OCI-LY7 (cell line): Measurements from ENCODE around the gene NIBAN1. TPM values are rescaled to one million over a fixed set of nuclear protein-coding genes. Genes with fewer than 3 reads are reported as not detected.

Experiments used
- BruUV-seq: library from RNA; stranded (reverse); fragments of 400-500 nt; replicated peaks from 2 replicates; lab custom pipeline; 2021; lab: Mats Ljungman, UMichigan
- CTCF ChIA-PET: fragments of 300-600 bp; sonication (Branson Sonifier 250); formaldehyde crosslinking; loops from one replicate; lab custom pipeline; 2022; ENCODE audit warnings: antibody characterized with exemption; ENCODE audit not compliant: unreplicated experiment; lab: Charles Lee
- POLR2A ChIA-PET: fragments of 300-600 bp; sonication (Branson Sonifier 250); formaldehyde crosslinking; loops from one replicate; lab custom pipeline; 2022; ENCODE audit warnings: antibody characterized with exemption; lab: Charles Lee
- DNase-seq: peaks from one replicate; pipeline ENCODE4 v3.0.0-alpha.2; 2015; ENCODE audit warnings: low spot score
- H2AFZ ChIP-seq: fragments of 200-600 bp; sonication (generic), shearing (Covaris generic); 2 replicates; pipeline ENCODE4 v1.6.1; 2014; ENCODE audit warnings: mild to moderate bottlenecking, antibody characterized with exemption, low read length, moderate library complexity
- H3K27ac ChIP-seq: fragments of 200-600 bp; sonication (generic); 2 replicates; pipeline ENCODE4 v1.5.1; 2014; ENCODE audit warnings: mixed run types, low read depth, mild to moderate bottlenecking, moderate library complexity, low read length, inconsistent platforms; ENCODE audit not compliant: poor library complexity, severe bottlenecking
- H3K36me3 ChIP-seq: fragments of 200-600 bp; sonication (generic); 2 replicates; pipeline ENCODE4 v1.6.1; 2014; ENCODE audit warnings: mild to moderate bottlenecking, antibody characterized with exemption, low read length, moderate library complexity, mixed read lengths; ENCODE audit not compliant: insufficient read depth
- H3K4me1 ChIP-seq: fragments of 200-600 bp; sonication (generic); 2 replicates; pipeline ENCODE4 v1.5.1; 2014; ENCODE audit warnings: mild to moderate bottlenecking, low read length; ENCODE audit not compliant: insufficient read depth, poor library complexity, severe bottlenecking
- H3K4me2 ChIP-seq: fragments of 200-600 bp; sonication (generic); 2 replicates; pipeline ENCODE4 v1.6.1; 2014; ENCODE audit warnings: mild to moderate bottlenecking, low read length
- H3K4me3 ChIP-seq: fragments of 200-600 bp; sonication (generic); 2 replicates; pipeline ENCODE4 v1.5.1; 2014; ENCODE audit warnings: mild to moderate bottlenecking, low read depth, low read length; ENCODE audit not compliant: poor library complexity, severe bottlenecking
- H3K79me2 ChIP-seq: fragments of 200-600 bp; sonication (generic); 2 replicates; pipeline ENCODE4 v1.6.1; 2016; ENCODE audit warnings: low read depth, mild to moderate bottlenecking, low read length, moderate library complexity, mixed read lengths; ENCODE audit not compliant: insufficient read depth
- H3K9me2 ChIP-seq: fragments of 200-600 bp; sonication (generic); 2 replicates; pipeline ENCODE4 v1.6.1; 2016; ENCODE audit warnings: mild to moderate bottlenecking, low read length, mixed read lengths; ENCODE audit not compliant: insufficient read depth
- H3K9me3 ChIP-seq: fragments of 200-600 bp; sonication (generic); 2 replicates; pipeline ENCODE4 v1.6.1; 2014; ENCODE audit warnings: mild to moderate bottlenecking, mixed run types, low read length, mixed read lengths
- H4K20me1 ChIP-seq: fragments of 200-600 bp; sonication (generic); 2 replicates; pipeline ENCODE4 v1.6.1; 2014; ENCODE audit warnings: mild to moderate bottlenecking, antibody characterized with exemption, low read length, moderate library complexity, mixed read lengths; ENCODE audit not compliant: insufficient read depth
- EZH2phosphoT487 ChIP-seq: fragments of 200-600 bp; sonication (generic); IDR thresholded peaks from 2 replicates; pipeline ENCODE4 v1.6.1; 2018; ENCODE audit warnings: low read depth, borderline replicate concordance, mild to moderate bottlenecking, mixed run types, antibody characterized with exemption, low read length, moderate library complexity, mixed read lengths
- intact Hi-C: fragments of 100-400 bp; cut with micrococcal nuclease; formaldehyde crosslinking; loops from one replicate; pipeline ENCODE4 v1.10.0; 2022; ENCODE audit not compliant: unreplicated experiment
- total RNA-seq, 2 experiments: library from RNA; depleted of rRNA in 1 of 2; stranded (reverse); fragments of >200 nt in 1 of 2; shearing (Covaris generic) in 1 of 2; gene quantifications; 2 replicates each; pipeline ENCODE4 v1.2.3, GENCODE V29; 2014 to 2022
- TF ChIP-seq, protein P1 (sequence below): fragments of 200-600 bp; sonication (generic); conservative IDR thresholded peaks from 2 replicates; pipeline ENCODE4 v1.5.1; 2014; ENCODE audit warnings: mild to moderate bottlenecking, antibody characterized with exemption, low read length, moderate library complexity, mixed read lengths

The NIBAN1 gene
- total RNA-seq, 2 experiments from 2014 or later, result not detected

GRCh38 chr1:184994301-184994700 lies 20.0 kb upstream of the NIBAN1 start:
- Histone ChIP-seq H3K9me3 (no peaks in the 10 kb centered on the region), H2AFZ (no peak overlapping the region), H3K79me2 (no peaks in the 10 kb centered on the region), H3K36me3 (no peaks in the 10 kb centered on the region), H3K4me3 (no peak overlapping the region), H3K4me1 (no peaks in the 10 kb centered on the region), H3K4me2 (no peak overlapping the region), H3K27ac (no peak overlapping the region), H4K20me1 (no peaks in the 10 kb centered on the region), H3K9me2 (no peaks in the 10 kb centered on the region)
- POLR2A ChIA-PET, result no interaction called here
- TF ChIP-seq EZH2phosphoT487, result no peak
- TF ChIP-seq, protein P1, sequence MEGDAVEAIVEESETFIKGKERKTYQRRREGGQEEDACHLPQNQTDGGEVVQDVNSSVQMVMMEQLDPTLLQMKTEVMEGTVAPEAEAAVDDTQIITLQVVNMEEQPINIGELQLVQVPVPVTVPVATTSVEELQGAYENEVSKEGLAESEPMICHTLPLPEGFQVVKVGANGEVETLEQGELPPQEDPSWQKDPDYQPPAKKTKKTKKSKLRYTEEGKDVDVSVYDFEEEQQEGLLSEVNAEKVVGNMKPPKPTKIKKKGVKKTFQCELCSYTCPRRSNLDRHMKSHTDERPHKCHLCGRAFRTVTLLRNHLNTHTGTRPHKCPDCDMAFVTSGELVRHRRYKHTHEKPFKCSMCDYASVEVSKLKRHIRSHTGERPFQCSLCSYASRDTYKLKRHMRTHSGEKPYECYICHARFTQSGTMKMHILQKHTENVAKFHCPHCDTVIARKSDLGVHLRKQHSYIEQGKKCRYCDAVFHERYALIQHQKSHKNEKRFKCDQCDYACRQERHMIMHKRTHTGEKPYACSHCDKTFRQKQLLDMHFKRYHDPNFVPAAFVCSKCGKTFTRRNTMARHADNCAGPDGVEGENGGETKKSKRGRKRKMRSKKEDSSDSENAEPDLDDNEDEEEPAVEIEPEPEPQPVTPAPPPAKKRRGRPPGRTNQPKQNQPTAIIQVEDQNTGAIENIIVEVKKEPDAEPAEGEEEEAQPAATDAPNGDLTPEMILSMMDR, result no peak
- CTCF ChIA-PET, result no interaction called here
- no peak for DNase-seq
- intact Hi-C loops, result no loop called here
- BruUV-seq, result no TSS peak

- Histone ChIP-seq H3K4me2 (no peak overlapping the region), H3K79me2 (no peaks in the 10 kb centered on the region), H3K4me1 (no peaks in the 10 kb centered on the region), H3K36me3 (no peaks in the 10 kb centered on the region), H3K9me3 (no peaks in the 10 kb centered on the region), H3K27ac (no peak overlapping the region), H3K4me3 (no peak overlapping the region), H2AFZ (no peak overlapping the region), H4K20me1 (no peaks in the 10 kb centered on the region), H3K9me2 (no peaks in the 10 kb centered on the region)
- DNase-seq, result no peak
- TF ChIP-seq EZH2phosphoT487, result no peak
- TF ChIP-seq, protein P1, result no peak
- ChIA-PET POLR2A (interaction anchor here (0.5 to 1.1 kb wide), 2 partner anchors 11 to 255 kb away, joined by 3 read pairs; no protein-coding TSS in a partner anchor), CTCF (no interaction called here)
- BruUV-seq, result no TSS peak
- intact Hi-C loops, result no loop called here
These were observed 18.0 kb upstream of the NIBAN1 start for GRCh38 chr1:184992271-184992670.

DNA sequence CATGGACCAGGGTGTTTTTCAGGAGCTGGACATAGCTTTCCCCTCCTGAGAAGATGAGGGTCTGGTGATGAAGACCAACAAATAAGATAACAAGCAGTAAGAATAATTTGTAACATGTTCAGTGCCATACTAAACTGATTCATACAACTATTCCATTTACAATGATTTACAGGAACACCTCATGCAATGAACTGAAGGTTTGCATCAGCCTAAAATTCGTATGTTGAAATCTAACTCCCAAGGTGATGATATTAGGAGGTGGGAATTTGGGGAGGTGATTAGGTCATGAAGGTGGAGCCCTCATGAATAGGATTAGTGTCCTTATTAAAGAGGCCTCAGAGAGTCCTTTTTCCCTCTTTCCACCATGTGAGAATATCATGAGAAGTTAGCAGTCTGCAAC lies 15.9 kb upstream of the NIBAN1 start:
- Histone ChIP-seq H3K9me3 (no peaks in the 10 kb centered on the region), H4K20me1 (no peaks in the 10 kb centered on the region), H3K36me3 (no peaks in the 10 kb centered on the region), H3K9me2 (no peaks in the 10 kb centered on the region), H2AFZ (no peak overlapping the region), H3K4me3 (no peak overlapping the region), H3K79me2 (no peaks in the 10 kb centered on the region), H3K4me2 (no peak overlapping the region), H3K27ac (no peak overlapping the region), H3K4me1 (no peaks in the 10 kb centered on the region)
- ChIA-PET POLR2A (no interaction called here), CTCF (interaction anchor here (0.5 kb wide), 1 partner anchor 397 kb away, joined by 3 read pairs; no protein-coding TSS in a partner anchor)
- no TSS peak for BruUV-seq
- DNase-seq, result no peak
- TF ChIP-seq EZH2phosphoT487, result no peak
- TF ChIP-seq, protein P1, result no peak
- intact Hi-C loops, result no loop called here
